SK-N-SH (cell line): ENCODE measurements around the gene CNTD1.

Source experiments
- EP300 ChIP-seq, 2 experiments: IDR thresholded peaks; 2 replicates each; pipeline versions ENCODE4 v1.4.0 to v1.6.1; 2012; ENCODE audit warnings: borderline replicate concordance in 1 of 2, low read depth in 1 of 2, low read length in 1 of 2
- EZH2phosphoT487 ChIP-seq: fragments of 200-600 bp; sonication (generic); IDR thresholded peaks from 2 replicates; pipeline ENCODE4 v1.6.1; 2017; ENCODE audit warnings: low read depth, mixed run types, mild to moderate bottlenecking, antibody characterized with exemption, moderate library complexity, borderline replicate concordance
- POLR2AphosphoS5 ChIP-seq: IDR thresholded peaks from 2 replicates; pipeline ENCODE4 v1.6.1; 2012; ENCODE audit warnings: low read depth, low read length
- SMC3 ChIP-seq: IDR thresholded peaks from 2 replicates; pipeline ENCODE4 v1.6.1; 2012; ENCODE audit warnings: low read depth, low read length, improper control_type of control experiment
- TAF1 ChIP-seq: IDR thresholded peaks from 2 replicates; pipeline ENCODE4 v1.6.1; 2012; ENCODE audit warnings: low read depth, mild to moderate bottlenecking, low read length, moderate library complexity, borderline replicate concordance
- TF ChIP-seq, protein P1 (sequence below): IDR thresholded peaks from 2 replicates; pipeline ENCODE4 v1.6.1; 2012; ENCODE audit warnings: mild to moderate bottlenecking, low read depth, low read length, moderate library complexity
- TF ChIP-seq, protein P2 (sequence below): fragments of 200-600 bp; sonication (generic); IDR thresholded peaks from 2 replicates; pipeline ENCODE4 v1.6.1; 2017; ENCODE audit warnings: antibody characterized with exemption, mild to moderate bottlenecking, moderate library complexity
- TF ChIP-seq, protein P3 (sequence below): fragments of 150-350 bp; IDR thresholded peaks from 2 replicates; pipeline ENCODE4 v1.6.1; 2017; ENCODE audit warnings: antibody characterized with exemption, low read length, low read depth, borderline replicate concordance

DNA sequence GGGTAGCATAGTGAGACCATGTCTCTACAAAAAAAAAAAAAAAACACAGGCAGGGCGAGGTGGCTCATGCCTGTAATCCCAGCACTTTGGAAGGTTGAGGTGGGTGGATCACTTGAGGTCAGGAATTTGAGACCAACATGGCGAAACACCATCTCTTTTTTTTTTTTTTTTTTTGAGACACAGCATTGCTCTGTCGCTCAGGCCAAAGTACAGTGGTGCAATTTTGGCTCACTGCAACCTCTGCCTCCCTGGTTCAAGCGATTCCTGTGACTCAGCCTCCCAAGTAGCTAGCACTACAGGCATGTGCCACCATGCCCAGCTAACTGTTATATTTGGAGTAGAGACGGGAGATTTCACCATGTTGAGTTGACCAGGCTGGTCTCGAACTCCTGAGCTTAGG lies 32.5 kb upstream of the CNTD1 start:
- TF ChIP-seq, protein P1, sequence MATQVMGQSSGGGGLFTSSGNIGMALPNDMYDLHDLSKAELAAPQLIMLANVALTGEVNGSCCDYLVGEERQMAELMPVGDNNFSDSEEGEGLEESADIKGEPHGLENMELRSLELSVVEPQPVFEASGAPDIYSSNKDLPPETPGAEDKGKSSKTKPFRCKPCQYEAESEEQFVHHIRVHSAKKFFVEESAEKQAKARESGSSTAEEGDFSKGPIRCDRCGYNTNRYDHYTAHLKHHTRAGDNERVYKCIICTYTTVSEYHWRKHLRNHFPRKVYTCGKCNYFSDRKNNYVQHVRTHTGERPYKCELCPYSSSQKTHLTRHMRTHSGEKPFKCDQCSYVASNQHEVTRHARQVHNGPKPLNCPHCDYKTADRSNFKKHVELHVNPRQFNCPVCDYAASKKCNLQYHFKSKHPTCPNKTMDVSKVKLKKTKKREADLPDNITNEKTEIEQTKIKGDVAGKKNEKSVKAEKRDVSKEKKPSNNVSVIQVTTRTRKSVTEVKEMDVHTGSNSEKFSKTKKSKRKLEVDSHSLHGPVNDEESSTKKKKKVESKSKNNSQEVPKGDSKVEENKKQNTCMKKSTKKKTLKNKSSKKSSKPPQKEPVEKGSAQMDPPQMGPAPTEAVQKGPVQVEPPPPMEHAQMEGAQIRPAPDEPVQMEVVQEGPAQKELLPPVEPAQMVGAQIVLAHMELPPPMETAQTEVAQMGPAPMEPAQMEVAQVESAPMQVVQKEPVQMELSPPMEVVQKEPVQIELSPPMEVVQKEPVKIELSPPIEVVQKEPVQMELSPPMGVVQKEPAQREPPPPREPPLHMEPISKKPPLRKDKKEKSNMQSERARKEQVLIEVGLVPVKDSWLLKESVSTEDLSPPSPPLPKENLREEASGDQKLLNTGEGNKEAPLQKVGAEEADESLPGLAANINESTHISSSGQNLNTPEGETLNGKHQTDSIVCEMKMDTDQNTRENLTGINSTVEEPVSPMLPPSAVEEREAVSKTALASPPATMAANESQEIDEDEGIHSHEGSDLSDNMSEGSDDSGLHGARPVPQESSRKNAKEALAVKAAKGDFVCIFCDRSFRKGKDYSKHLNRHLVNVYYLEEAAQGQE, result no peak
- TF ChIP-seq, protein P2, sequence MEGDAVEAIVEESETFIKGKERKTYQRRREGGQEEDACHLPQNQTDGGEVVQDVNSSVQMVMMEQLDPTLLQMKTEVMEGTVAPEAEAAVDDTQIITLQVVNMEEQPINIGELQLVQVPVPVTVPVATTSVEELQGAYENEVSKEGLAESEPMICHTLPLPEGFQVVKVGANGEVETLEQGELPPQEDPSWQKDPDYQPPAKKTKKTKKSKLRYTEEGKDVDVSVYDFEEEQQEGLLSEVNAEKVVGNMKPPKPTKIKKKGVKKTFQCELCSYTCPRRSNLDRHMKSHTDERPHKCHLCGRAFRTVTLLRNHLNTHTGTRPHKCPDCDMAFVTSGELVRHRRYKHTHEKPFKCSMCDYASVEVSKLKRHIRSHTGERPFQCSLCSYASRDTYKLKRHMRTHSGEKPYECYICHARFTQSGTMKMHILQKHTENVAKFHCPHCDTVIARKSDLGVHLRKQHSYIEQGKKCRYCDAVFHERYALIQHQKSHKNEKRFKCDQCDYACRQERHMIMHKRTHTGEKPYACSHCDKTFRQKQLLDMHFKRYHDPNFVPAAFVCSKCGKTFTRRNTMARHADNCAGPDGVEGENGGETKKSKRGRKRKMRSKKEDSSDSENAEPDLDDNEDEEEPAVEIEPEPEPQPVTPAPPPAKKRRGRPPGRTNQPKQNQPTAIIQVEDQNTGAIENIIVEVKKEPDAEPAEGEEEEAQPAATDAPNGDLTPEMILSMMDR, result no peak
- TF ChIP-seq POLR2AphosphoS5 (no peak), EP300 (IDR thresholded peaks at IDR 0.05; ENCODE audit: borderline replicate concordance in 1 of 2, low read depth in 1 of 2, low read length in 1 of 2) (no peak), EZH2phosphoT487 (no peak), TAF1 (no peak), SMC3 (no peak)
- TF ChIP-seq, protein P3, sequence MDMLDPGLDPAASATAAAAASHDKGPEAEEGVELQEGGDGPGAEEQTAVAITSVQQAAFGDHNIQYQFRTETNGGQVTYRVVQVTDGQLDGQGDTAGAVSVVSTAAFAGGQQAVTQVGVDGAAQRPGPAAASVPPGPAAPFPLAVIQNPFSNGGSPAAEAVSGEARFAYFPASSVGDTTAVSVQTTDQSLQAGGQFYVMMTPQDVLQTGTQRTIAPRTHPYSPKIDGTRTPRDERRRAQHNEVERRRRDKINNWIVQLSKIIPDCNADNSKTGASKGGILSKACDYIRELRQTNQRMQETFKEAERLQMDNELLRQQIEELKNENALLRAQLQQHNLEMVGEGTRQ, result no peak
